Measurements from ENCODE around the gene ATRAID. TPM values are rescaled to one million over a fixed set of nuclear protein-coding genes. Genes with fewer than 3 reads are reported as not detected.

Gene ATRAID
- total RNA-seq, 2 donors from 2014 or later, result 59.3 to 59.9 TPM

GRCh38 chr2:27256855-27257454 is 45.1 kb downstream of the ATRAID start:
- ATAC-seq, result no peak
- H3K9me3 Mint-ChIP-seq, result no peaks in the 10 kb centered on the region
- peaks cover 5 to 11% of the 10 kb centered on the region in 2 donors for H3K4me1 Mint-ChIP-seq (ENCODE audit: low read depth in 2 of 2)
- H3K27ac Mint-ChIP-seq, result no peak overlapping the region
- peaks cover 39 to 48% of the 10 kb centered on the region in 2 donors for H3K27me3 Mint-ChIP-seq
- no peak overlapping the region for H3K4me3 Mint-ChIP-seq
- no peaks in the 10 kb centered on the region for H3K36me3 Mint-ChIP-seq
- no peak for DNase-seq (ENCODE audit: low spot score)

GRCh38 chr2:27258051-27258450 is 46.2 kb downstream of the ATRAID start:
- no peaks in the 10 kb centered on the region for H3K36me3 Mint-ChIP-seq
- no peaks in the 10 kb centered on the region for H3K9me3 Mint-ChIP-seq
- no peak overlapping the region for H3K27ac Mint-ChIP-seq
- peaks cover 37 to 51% of the 10 kb centered on the region in 2 donors for H3K27me3 Mint-ChIP-seq
- peaks cover 7 to 11% of the 10 kb centered on the region in 2 donors for H3K4me1 Mint-ChIP-seq (ENCODE audit: low read depth in 2 of 2)
- no peak for DNase-seq (ENCODE audit: low spot score)
- H3K4me3 Mint-ChIP-seq, result no peak overlapping the region
- no peak for ATAC-seq

GRCh38 chr2:27261241-27261925 is 49.5 kb downstream of the ATRAID start:
- no peak for DNase-seq (ENCODE audit: low spot score)
- no peaks in the 10 kb centered on the region for H3K9me3 Mint-ChIP-seq
- H3K4me1 Mint-ChIP-seq (ENCODE audit: low read depth in 2 of 2), result peaks cover 18 to 22% of the 10 kb centered on the region in 2 donors
- no peak overlapping the region for H3K27ac Mint-ChIP-seq
- H3K27me3 Mint-ChIP-seq, result peaks cover 51 to 53% of the 10 kb centered on the region in 2 donors
- no peak for ATAC-seq
- H3K4me3 Mint-ChIP-seq, result peak overlapping the region; percentile 51
- no peaks in the 10 kb centered on the region for H3K36me3 Mint-ChIP-seq

- Mint-ChIP-seq H3K4me3 (peak overlapping the region; percentile 51), H3K9me3 (no peaks in the 10 kb centered on the region), H3K4me1 (ENCODE audit: low read depth in 2 of 2) (peaks cover 18 to 22% of the 10 kb centered on the region in 2 donors), H3K27ac (no peak overlapping the region), H3K27me3 (peaks cover 47 to 51% of the 10 kb centered on the region in 2 donors), H3K36me3 (no peaks in the 10 kb centered on the region)
- DNase-seq (ENCODE audit: low spot score) (no peak), ATAC-seq (no peak)
Measured at GRCh38 chr2:27261926-27262298, 50.1 kb downstream of the ATRAID start.

GRCh38 chr2:27262379-27263286 is 50.8 kb downstream of the ATRAID start, which contains the start of gene SLC30A3:
TSS of gene SLC30A3 (minus strand) at chr2:27263047. CDS start at chr2:27262906, 141 bp downstream.
- Mint-ChIP-seq H3K27ac (no peak within 1 kb of the TSS), H3K4me1 (ENCODE audit: low read depth in 2 of 2) (peaks cover 18 to 22% of the 10 kb centered on the region in 2 donors), H3K9me3 (no peaks in the 10 kb centered on the region), H3K4me3 (peak within 1 kb of the TSS; percentile 81), H3K27me3 (peaks cover 43 to 48% of the 10 kb centered on the region in 2 donors), H3K36me3 (no peaks in the 10 kb centered on the region)
- DNase-seq (ENCODE audit: low spot score) (peak; percentile 70), ATAC-seq (peak; percentile 68 to 87)

GRCh38 chr2:27263287-27264252 is 51.7 kb downstream of the ATRAID start:
- no peaks in the 10 kb centered on the region for H3K36me3 Mint-ChIP-seq
- peak overlapping the region; percentile 81 for H3K4me3 Mint-ChIP-seq
- no peaks in the 10 kb centered on the region for H3K9me3 Mint-ChIP-seq
- ATAC-seq (no peak), DNase-seq (ENCODE audit: low spot score) (no peak)
- no peak overlapping the region for H3K27ac Mint-ChIP-seq
- peaks cover 39 to 44% of the 10 kb centered on the region in 2 donors for H3K27me3 Mint-ChIP-seq
- peaks cover 18 to 22% of the 10 kb centered on the region in 2 donors for H3K4me1 Mint-ChIP-seq (ENCODE audit: low read depth in 2 of 2)

GRCh38 chr2:27264253-27264752 is 52.5 kb downstream of the ATRAID start:
- ATAC-seq (peak in 1 of 2 donors; percentile 31), DNase-seq (ENCODE audit: low spot score) (no peak)
- Mint-ChIP-seq H3K36me3 (no peaks in the 10 kb centered on the region), H3K4me1 (ENCODE audit: low read depth in 2 of 2) (peaks cover 18 to 22% of the 10 kb centered on the region in 2 donors), H3K4me3 (peak overlapping the region; percentile 81), H3K9me3 (no peaks in the 10 kb centered on the region), H3K27me3 (peaks cover 39 to 44% of the 10 kb centered on the region in 2 donors), H3K27ac (no peak overlapping the region)

- H3K4me1 Mint-ChIP-seq (ENCODE audit: low read depth in 2 of 2), result peaks cover 18 to 22% of the 10 kb centered on the region in 2 donors
- no peak overlapping the region for H3K27ac Mint-ChIP-seq
- peaks cover 38 to 41% of the 10 kb centered on the region in 2 donors for H3K27me3 Mint-ChIP-seq
- no peaks in the 10 kb centered on the region for H3K36me3 Mint-ChIP-seq
- H3K9me3 Mint-ChIP-seq, result no peaks in the 10 kb centered on the region
- DNase-seq (ENCODE audit: low spot score) (peak; percentile 67), ATAC-seq (peak; percentile 52 to 64)
- peak overlapping the region; percentile 48 for H3K4me3 Mint-ChIP-seq
Measured at GRCh38 chr2:27264753-27265535, 53.1 kb downstream of the ATRAID start.

GRCh38 chr2:27265536-27265870 is 53.7 kb downstream of the ATRAID start:
- H3K4me3 Mint-ChIP-seq, result peak overlapping the region; percentile 48
- no peak overlapping the region for H3K27ac Mint-ChIP-seq
- DNase-seq (ENCODE audit: low spot score) (peak; percentile 13), ATAC-seq (no peak)
- peaks cover 18 to 22% of the 10 kb centered on the region in 2 donors for H3K4me1 Mint-ChIP-seq (ENCODE audit: low read depth in 2 of 2)
- H3K9me3 Mint-ChIP-seq, result no peaks in the 10 kb centered on the region
- no peaks in the 10 kb centered on the region for H3K36me3 Mint-ChIP-seq
- H3K27me3 Mint-ChIP-seq, result peaks cover 32 to 36% of the 10 kb centered on the region in 2 donors

Other genes with a start within 250 kb of the ATRAID start
- 10 to 100 TPM in 1 of 2 donors, 1 to 10 TPM in 1; 5.7 to 10.0 TPM for gene MAPRE3, start 241.4 kb upstream of the ATRAID start, total RNA-seq
- gene TMEM214, start 179.1 kb upstream of the ATRAID start, total RNA-seq, result 100 to 1,000 TPM; 132 to 176 TPM
- gene AGBL5, start 160.4 kb upstream of the ATRAID start, total RNA-seq, result 10 to 100 TPM; 12.5 to 20.5 TPM
- 100 to 1,000 TPM; 286 to 393 TPM for gene OST4, start 140.4 kb upstream of the ATRAID start, total RNA-seq
- gene EMILIN1, start 133.4 kb upstream of the ATRAID start, total RNA-seq, result 10 to 100 TPM in 1 of 2 donors, 1 to 10 TPM in 1; 8.7 to 14.2 TPM
- 1 to 10 TPM; 2.5 to 5.1 TPM for gene KHK, start 125.3 kb upstream of the ATRAID start, total RNA-seq
- 1 to 10 TPM in 1 of 2 donors, under 1 TPM in 1; 0.36 to 1.4 TPM for gene CGREF1, start 92.9 kb upstream of the ATRAID start, total RNA-seq
- gene ABHD1, start 88.2 kb upstream of the ATRAID start, total RNA-seq, result under 1 TPM in 1 of 2 donors, not detected in 1; 0.25 TPM
- gene PREB, start 77.4 kb upstream of the ATRAID start, total RNA-seq, result 100 to 1,000 TPM in 1 of 2 donors, 10 to 100 TPM in 1; 91.6 to 109 TPM
- not detected for gene PRR30, start 72.6 kb upstream of the ATRAID start, total RNA-seq
- not detected for gene TCF23, start 63.0 kb upstream of the ATRAID start, total RNA-seq
- 100 to 1,000 TPM in 1 of 2 donors, 10 to 100 TPM in 1; 40.7 to 123 TPM for gene SLC5A6, start 227 bp downstream of the ATRAID start, total RNA-seq
- 100 to 1,000 TPM in 1 of 2 donors, 10 to 100 TPM in 1; 50.6 to 175 TPM for gene CAD, start 5.3 kb downstream of the ATRAID start, total RNA-seq
- gene SLC30A3, start 51.0 kb downstream of the ATRAID start, total RNA-seq, result not detected
- not detected for gene DNAJC5G, start 63.4 kb downstream of the ATRAID start, total RNA-seq
- under 1 TPM; 0.28 to 0.33 TPM for gene TRIM54, start 70.4 kb downstream of the ATRAID start, total RNA-seq
- 1 to 10 TPM; 1.3 TPM for gene UCN, start 96.4 kb downstream of the ATRAID start, total RNA-seq
- 10 to 100 TPM; 92.4 to 96.1 TPM for gene MPV17, start 111.1 kb downstream of the ATRAID start, total RNA-seq
- gene GTF3C2, start 144.7 kb downstream of the ATRAID start, total RNA-seq, result 100 to 1,000 TPM in 1 of 2 donors, 10 to 100 TPM in 1; 85.4 to 107 TPM
- 10 to 100 TPM; 49.5 to 52.0 TPM for gene EIF2B4, start 158.3 kb downstream of the ATRAID start, total RNA-seq
- gene SNX17, start 158.6 kb downstream of the ATRAID start, total RNA-seq, result 100 to 1,000 TPM; 100 to 113 TPM
- 10 to 100 TPM; 21.8 to 23.6 TPM for gene ZNF513, start 168.7 kb downstream of the ATRAID start, total RNA-seq
- 100 to 1,000 TPM; 110 to 158 TPM for gene PPM1G, start 197.6 kb downstream of the ATRAID start, total RNA-seq
- gene NRBP1, start 216.6 kb downstream of the ATRAID start, total RNA-seq, result 100 to 1,000 TPM in 1 of 2 donors, 10 to 100 TPM in 1; 66.0 to 117 TPM
- gene KRTCAP3, start 230.3 kb downstream of the ATRAID start, total RNA-seq, result 1 to 10 TPM; 2.2 to 6.1 TPM